C4-2B (cell line): Measurements from ENCODE around the gene FBRSL1.

Source experiments
- ZFX ChIP-seq: fragments of 450-650 bp; IDR thresholded peaks from 2 replicates; pipeline ENCODE4 v1.6.1; 2017
- TF ChIP-seq, protein P1 (sequence below): fragments of 450-650 bp; conservative IDR thresholded peaks from 2 replicates; pipeline ENCODE4 v1.5.1; 2017; ENCODE audit warnings: mild to moderate bottlenecking

DNA sequence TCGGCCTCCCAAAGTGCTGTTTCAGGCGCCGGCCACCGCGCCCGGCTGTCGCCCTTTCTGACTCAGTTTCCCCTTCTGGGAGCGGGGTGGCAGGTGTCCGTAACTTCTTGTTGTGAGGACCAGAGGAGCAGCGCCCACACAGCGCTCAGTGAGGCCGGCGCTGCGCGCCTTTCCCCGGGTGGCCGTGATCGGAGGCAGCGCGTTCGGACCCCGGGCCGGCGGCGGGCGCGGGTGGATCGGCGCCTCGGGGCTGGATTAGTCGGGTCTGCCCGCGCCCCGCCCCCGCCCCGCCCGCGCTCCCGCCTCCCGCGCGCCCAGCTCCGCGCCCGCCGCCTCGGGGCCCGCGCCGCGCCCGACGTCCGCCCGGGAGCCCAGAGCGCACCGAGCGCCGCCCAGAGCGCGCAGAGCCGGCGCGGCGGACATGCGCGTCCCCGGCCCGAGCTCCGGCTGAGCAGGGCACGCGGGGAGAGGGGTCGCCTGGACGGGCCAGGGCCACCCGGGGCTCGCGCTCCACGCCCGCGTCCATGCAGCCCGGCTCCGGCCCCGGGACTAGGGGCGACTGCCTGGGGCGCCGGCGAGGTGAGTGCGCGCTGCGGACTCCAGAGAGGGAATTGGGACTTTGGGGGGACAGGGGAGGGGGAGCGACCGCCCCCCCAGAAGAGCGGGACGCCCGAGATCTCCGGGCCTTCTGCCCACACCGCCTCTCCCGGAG is 69.9 kb downstream of the FBRSL1 start:
- TF ChIP-seq, protein P1, sequence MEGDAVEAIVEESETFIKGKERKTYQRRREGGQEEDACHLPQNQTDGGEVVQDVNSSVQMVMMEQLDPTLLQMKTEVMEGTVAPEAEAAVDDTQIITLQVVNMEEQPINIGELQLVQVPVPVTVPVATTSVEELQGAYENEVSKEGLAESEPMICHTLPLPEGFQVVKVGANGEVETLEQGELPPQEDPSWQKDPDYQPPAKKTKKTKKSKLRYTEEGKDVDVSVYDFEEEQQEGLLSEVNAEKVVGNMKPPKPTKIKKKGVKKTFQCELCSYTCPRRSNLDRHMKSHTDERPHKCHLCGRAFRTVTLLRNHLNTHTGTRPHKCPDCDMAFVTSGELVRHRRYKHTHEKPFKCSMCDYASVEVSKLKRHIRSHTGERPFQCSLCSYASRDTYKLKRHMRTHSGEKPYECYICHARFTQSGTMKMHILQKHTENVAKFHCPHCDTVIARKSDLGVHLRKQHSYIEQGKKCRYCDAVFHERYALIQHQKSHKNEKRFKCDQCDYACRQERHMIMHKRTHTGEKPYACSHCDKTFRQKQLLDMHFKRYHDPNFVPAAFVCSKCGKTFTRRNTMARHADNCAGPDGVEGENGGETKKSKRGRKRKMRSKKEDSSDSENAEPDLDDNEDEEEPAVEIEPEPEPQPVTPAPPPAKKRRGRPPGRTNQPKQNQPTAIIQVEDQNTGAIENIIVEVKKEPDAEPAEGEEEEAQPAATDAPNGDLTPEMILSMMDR = no peak
- TF ChIP-seq ZFX = peak; percentile 30; the same call in 1 of the 2 replicates
